Measurements from ENCODE around the gene SPAG8.

SPAG8 gene

DNA sequence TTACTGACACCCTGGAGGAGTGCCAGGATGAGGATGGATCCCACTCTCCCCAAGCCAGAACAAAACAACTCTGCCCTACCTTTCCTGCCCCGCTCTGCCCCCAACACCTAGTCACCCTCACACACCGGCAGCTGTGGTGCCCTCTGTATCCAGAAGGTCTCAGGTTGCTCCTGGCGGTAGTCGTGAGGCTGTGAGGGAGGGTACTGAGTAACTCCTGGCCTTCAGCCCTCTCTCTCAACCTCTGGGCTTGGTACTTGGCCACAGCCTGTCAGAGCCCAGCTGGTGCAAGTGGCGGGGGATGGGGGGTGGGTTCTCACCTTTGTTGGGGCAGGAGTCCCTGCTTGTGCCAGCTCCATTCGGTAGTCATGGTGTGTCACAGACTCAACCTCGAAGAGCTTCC is 1.9 kb downstream of the SPAG8 start:
- no peak for DNase-seq (ENCODE audit: low read depth)

- DNase-seq (ENCODE audit: low read depth): no peak
Observed at GRCh38 chr9:35808433-35808832, 3.6 kb downstream of the SPAG8 start.

DNA sequence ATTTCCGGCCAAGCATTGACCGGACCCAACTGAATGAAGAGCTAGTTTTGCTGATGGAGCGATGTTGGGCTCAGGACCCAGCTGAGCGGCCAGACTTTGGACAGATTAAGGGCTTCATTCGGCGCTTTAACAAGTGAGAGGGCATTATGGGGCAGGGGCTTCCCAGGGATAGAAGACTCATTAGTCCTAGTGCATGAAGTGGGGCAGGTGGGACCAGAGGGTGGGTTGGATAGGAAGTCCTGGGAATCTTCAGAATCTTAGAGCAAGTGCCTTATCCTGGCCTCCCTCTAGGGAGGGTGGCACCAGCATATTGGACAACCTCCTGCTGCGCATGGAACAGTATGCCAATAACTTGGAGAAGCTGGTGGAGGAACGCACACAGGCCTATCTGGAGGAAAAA is 6.0 kb downstream of the SPAG8 start:
- no peak for DNase-seq (ENCODE audit: low read depth)

DNA sequence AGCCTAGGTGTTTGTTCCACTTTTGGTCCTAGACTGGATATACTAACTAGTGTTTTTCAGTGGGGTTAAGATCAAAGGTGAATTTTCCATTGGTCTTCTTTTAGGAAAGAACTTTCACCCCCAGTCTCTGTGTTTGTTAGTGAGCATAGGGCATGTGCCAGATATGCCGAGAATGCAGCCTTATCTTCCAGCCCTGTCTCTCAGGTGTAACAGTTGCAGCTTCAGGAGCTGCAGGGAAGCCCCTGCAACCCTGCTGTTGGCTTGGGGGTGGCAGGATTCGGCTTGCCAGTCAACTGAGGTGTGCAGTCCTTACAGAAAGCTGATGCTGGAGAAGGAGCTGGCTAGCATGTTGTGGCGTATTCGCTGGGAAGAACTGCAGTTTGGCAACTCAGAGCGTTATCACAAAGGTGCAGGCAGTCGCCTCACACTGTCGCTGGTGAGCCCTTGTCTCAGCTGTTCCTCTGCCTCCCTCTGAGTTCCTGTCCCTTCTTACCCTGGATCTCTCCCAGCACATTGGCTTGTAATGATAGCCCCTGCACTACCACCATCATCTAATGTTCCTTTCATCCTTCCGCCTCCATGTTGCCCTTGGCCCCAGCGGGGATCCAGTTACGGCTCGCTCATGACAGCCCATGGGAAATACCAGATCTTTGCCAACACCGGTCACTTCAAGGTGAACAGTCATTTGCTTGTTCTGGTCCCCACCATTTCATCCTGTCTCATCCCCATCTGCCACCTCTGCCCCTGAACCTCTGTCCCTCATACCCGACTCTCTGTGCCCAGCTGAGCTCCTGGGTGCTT is 10.5 kb downstream of the SPAG8 start:
- no peak for DNase-seq (ENCODE audit: low read depth)

DNA sequence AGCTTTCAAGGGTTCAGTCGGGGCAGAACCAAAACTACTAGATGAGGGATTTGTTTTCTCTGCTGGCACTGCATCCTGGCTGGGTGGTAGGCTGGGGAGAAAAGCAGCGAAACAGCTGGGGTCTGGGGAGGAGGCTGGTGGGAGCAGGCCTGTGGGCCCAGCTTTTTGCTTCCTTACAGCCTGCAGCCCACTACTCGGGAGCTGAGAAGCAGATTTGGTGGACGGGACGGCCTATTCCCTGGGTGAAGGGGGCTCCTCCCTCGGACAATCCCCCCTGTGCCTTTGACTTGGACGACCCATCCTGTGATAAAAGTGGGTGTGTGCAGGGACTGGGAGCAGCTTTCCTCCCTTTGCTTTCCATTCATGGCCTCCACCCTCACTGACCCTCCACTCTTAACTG is 11.5 kb downstream of the SPAG8 start:
- no peak for DNase-seq (ENCODE audit: low read depth)

DNA sequence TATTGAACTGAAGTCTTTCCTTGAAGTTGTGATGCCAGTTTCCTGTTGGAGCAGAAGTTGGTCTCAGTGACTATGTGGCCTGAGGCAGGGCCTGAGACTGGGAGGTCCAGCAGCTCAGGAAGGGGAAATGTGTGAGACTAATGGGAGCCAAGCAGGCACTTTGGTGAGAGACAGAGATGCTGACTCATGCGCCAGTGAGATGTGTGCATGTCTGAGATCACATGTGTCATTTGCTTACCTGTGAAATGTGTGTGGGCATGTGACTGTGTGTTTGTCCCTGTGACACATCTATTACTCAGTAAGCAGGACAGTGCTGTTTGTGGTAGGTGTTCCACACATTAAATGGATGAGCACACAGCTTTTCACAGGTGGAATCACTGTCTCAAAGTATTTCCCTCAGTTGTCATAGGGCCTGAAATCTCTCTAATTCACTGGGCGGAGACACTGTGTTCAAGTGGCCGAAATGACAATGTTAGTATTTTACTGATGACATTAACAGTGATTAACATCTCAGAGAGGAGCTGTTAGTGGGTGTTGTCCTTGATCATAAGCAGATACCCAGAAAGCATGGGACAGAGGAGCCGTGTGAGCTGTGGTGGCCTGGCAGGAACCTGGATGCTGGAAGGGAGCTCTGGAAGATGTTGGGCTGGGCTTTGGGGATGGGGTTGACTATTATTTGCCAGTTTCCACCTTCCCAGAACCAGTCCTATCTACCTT is 13.2 kb downstream of the SPAG8 start:
- DNase-seq (ENCODE audit: low read depth): no peak

- no peak for DNase-seq (ENCODE audit: low read depth)
Observed at GRCh38 chr9:35797311-35798109, 14.6 kb downstream of the SPAG8 start.

DNA sequence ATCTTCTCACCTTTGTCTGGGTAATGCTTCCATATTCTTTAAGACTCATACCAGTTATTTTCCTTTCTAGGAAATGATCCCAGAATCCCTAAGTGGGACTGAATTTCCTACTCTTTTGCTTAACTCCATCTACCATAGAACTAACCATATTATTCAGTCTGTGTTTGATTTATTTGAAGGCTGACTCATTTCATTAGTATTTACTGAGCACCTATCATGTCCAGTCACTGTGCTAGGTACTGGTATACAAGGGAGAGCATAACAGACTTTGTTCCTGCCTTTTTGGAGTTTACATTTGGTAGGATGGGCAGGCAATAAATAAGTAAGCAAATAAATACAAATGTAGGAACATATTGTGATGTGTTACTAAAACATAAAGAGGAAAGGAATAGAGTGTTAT is 16.4 kb downstream of the SPAG8 start:
- DNase-seq (ENCODE audit: low read depth): no peak

GRCh38 chr9:35793461-35793860 is 18.6 kb downstream of the SPAG8 start:
- no peak for DNase-seq (ENCODE audit: low read depth)

GRCh38 chr9:35792826-35793225 is 19.2 kb downstream of the SPAG8 start:
- no peak for DNase-seq (ENCODE audit: low read depth)

DNA sequence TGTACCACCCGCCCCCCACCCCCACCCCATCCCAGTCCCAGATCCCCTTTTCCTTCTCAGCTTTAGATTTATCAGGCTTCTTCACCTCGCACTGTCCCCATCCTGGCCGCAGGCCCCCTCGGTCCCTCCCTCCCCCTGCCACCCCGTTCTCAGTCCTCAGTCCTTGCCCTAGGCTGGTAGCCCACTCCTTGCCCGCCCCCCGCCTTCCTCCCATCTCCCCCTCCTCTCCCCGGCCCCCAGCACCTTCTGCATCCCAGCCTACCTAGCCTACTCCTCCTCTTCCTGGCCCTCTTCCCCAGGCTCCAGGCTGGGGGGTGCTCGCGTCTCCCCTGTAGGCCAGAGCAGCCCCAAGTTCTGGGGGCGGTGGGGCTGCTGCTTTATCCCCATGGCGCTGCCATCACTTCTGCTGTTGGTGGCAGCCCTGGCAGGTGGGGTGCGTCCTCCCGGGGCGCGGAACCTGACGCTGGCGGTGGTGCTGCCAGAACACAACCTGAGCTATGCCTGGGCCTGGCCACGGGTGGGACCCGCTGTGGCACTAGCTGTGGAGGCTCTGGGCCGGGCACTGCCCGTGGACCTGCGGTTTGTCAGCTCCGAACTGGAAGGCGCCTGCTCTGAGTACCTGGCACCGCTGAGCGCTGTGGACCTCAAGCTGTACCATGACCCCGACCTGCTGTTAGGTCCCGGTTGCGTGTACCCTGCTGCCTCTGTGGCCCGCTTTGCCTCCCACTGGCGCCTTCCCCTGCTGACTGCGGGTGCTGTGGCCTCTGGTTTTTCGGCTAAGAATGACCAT is 19.8 kb downstream of the SPAG8 start:
- DNase-seq (ENCODE audit: low read depth): no peak

DNA sequence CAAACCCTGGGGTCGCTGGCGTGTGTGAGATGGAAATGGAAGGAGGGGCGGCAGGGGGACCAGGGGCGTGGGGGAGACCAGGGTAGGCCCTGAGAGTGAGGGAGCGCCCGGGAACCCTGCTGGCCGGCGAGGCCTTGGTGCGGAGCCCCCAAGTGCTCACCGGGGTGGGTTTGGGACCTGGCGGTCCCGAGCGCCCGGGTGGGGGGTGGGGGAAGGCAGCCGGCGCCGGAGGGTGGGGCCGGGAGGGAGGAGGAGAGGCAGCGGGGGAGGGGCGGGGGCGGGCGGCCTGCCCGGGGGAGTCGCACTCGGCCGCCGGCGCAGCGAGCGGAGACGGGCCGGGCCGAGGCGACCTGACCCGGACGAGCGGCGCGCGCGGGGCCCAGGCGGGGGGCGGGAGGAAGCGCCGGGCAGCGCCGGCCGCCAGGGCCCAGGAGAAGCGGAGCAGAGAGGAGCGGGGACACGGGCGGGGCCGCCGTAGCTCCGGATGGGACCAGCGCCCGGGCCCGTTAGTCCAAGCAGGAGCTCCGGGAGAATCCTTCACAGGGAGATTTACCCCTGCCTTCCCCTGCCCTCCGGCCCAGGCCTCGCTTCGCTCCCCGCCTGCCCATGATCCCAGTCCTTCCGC is 20.7 kb downstream of the SPAG8 start, which contains the start of gene NPR2:
Gene NPR2, plus strand, starts transcription at position 295 of the 625 bp plus-strand sequence. CDS start 818 bp downstream, outside the sequence.
- no peak for DNase-seq (ENCODE audit: low read depth)

DNA sequence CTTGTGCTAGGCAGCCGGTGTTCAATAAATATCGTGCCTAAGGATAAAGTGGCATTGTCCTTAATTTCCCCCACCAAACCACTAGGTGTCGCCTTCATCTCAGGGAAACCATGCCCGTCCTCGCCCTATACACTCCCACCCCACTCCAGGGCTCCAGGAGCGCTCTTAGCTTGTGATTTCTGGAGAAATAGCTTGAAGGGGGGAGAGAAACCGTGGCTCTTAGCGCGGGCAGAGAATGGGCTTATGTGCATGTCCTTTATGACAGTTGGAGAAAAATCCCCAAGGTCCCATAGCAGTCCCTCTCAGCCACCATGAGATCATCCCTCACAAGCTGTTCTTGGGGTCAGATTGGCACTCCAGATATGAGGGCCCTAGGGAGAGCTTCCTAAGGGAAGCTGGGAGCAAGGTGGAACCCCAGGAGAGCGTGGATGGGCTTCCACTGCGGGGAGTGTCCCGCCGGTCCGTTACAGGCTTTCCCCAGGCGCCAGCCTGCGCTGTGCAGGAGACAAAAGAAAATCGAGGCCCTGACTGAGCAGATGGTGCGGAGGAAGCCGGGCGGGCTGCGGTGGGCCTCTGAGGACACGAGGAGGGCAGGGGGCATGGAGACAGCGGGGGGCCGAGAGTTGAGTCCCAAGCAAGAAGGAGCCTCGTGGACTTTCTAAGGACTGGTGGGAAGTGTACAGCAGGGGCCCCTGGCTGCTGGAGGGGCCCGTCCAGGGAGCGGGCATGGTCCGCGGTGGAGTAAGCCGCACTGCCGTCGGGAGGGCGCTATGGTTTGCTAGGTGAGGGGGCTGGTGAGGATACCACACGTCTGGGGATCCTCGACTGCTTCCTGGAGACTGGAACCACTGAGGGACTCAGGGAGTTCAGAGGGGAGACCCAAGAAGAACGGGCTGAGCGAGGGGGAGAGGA is 21.4 kb downstream of the SPAG8 start:
- DNase-seq (ENCODE audit: low read depth): peak; percentile 60

GRCh38 chr9:35790025-35790384 is 22.1 kb downstream of the SPAG8 start:
- no peak for DNase-seq (ENCODE audit: low read depth)

GRCh38 chr9:35789541-35789940 is 22.5 kb downstream of the SPAG8 start:
- DNase-seq (ENCODE audit: low read depth): no peak

GRCh38 chr9:35783418-35783817 is 28.6 kb downstream of the SPAG8 start:
- DNase-seq (ENCODE audit: low read depth): no peak

DNA sequence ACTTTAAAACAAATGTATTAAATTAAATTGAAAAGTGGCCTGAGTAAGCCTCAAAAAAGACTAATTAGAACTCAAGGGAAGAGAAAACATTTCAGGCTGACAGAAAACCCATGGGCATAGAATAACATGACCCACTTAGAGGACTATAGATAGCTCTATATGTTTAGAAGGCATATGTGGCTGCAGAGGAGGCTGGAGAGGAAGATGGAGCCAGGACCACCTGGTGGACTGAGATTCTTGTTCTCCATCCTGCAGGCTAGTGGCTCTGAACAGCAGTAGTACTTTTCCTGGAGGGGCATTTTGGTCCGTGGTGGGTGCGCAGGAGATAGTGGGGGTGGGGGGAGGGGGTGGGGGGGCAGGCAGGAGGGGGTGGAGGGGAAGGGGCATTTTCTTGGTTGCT is 31.0 kb downstream of the SPAG8 start:
- no peak for DNase-seq (ENCODE audit: low read depth)

DNA sequence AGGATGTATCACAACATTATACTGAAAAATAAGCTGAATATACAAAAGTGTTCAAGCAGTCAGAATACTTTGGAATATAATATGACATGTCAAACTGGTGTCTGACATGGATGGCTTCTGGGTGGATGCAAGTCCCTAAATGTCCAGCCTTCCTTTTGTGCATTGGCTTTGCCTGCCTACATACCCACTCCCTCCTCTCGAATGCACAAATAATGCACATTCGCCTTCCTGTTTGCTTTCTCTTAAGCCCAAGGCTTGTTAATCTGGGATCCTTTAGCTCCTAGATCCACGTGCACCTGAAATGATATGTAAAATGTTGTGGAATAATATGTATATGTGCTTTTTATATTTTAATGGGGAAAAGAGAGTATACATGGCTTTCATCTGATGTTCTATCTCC is 33.6 kb downstream of the SPAG8 start:
- DNase-seq (ENCODE audit: low read depth): no peak

GRCh38 chr9:35776018-35776417 is 36.0 kb downstream of the SPAG8 start:
- no peak for DNase-seq (ENCODE audit: low read depth)

- DNase-seq (ENCODE audit: low read depth): no peak
Observed at GRCh38 chr9:35774907-35775635, 37.0 kb downstream of the SPAG8 start.

Data from GM04504 (cell line).